PC-9 (cell line): ENCODE data around the gene PLXDC1. TPM values are rescaled to one million over a fixed set of nuclear protein-coding genes. Genes with fewer than 3 reads are reported as not detected.
"Not testable (repeated sequence)": the region's sequence is repeated elsewhere in the genome, so short reads cannot be mapped to it uniquely, and the experiment has no call there.

Source experiments
- BruUV-seq: library from RNA; stranded (reverse); fragments of 400-500 nt; replicated peaks from 2 replicates; lab custom pipeline; 2021; lab: Mats Ljungman, UMichigan
- CTCF ChIA-PET: fragments of 300-600 bp; sonication (Branson Sonifier 250); formaldehyde crosslinking; loops from one replicate; lab custom pipeline; 2022; ENCODE audit warnings: antibody characterized with exemption; lab: Charles Lee
- POLR2A ChIA-PET: fragments of 300-600 bp; sonication (Branson Sonifier 250); formaldehyde crosslinking; loops from one replicate; lab custom pipeline; 2022; ENCODE audit warnings: antibody characterized with exemption; ENCODE audit not compliant: unreplicated experiment; lab: Charles Lee
- DNase-seq, 2 experiments: peaks; one replicate each; pipeline versions ENCODE4 v3.0.0 to v3.0.0-alpha.2; 2015 to 2022; ENCODE audit warnings: mixed read lengths in 1 of 2
- H2AFZ ChIP-seq: fragments of 200-600 bp; sonication (generic); 2 replicates; pipeline ENCODE4 v1.8.1; 2017; ENCODE audit warnings: antibody characterized with exemption
- H3F3A ChIP-seq: fragments of 200-600 bp; sonication (generic); 2 replicates; pipeline ENCODE4 v1.8.1; 2017; ENCODE audit warnings: antibody characterized with exemption, mild to moderate bottlenecking, low read depth; ENCODE audit not compliant: insufficient read depth
- H3K27ac ChIP-seq: fragments of 200-600 bp; sonication (generic); 2 replicates; pipeline ENCODE4 v1.6.1; 2016; ENCODE audit warnings: mixed run types
- H3K27me3 ChIP-seq: fragments of 200-600 bp; sonication (generic); 2 replicates; pipeline ENCODE4 v1.6.1; 2016; ENCODE audit warnings: low read depth, mixed run types; ENCODE audit not compliant: insufficient read depth
- H3K36me3 ChIP-seq: fragments of 200-600 bp; sonication (generic); 2 replicates; pipeline ENCODE4 v1.6.1; 2016; ENCODE audit warnings: low read depth, mixed run types
- H3K4me1 ChIP-seq: fragments of 200-600 bp; sonication (generic); replicated peaks from 2 replicates; pipeline ENCODE4 v1.6.1; 2016; ENCODE audit warnings: mixed run types; ENCODE audit not compliant: insufficient read depth
- H3K4me2 ChIP-seq: fragments of 200-600 bp; sonication (generic); 2 replicates; pipeline ENCODE4 v1.6.1; 2017; ENCODE audit warnings: mixed run types
- H3K4me3 ChIP-seq: fragments of 200-600 bp; sonication (generic); 2 replicates; pipeline ENCODE4 v1.6.1; 2016; ENCODE audit warnings: mixed run types
- H3K79me2 ChIP-seq: fragments of 200-600 bp; sonication (generic); 2 replicates; pipeline ENCODE4 v1.6.1; 2017; ENCODE audit warnings: low read depth, mixed run types
- H3K9me2 ChIP-seq: fragments of 200-600 bp; sonication (generic); 2 replicates; pipeline ENCODE4 v1.8.1; 2017; ENCODE audit warnings: mild to moderate bottlenecking; ENCODE audit not compliant: insufficient read depth
- H3K9me3 ChIP-seq: fragments of 200-600 bp; sonication (generic); 2 replicates; pipeline ENCODE4 v1.8.1; 2016; ENCODE audit warnings: low read depth; ENCODE audit not compliant: insufficient read depth
- H4K20me1 ChIP-seq: fragments of 200-600 bp; sonication (generic); 2 replicates; pipeline ENCODE4 v1.8.1; 2017; ENCODE audit not compliant: insufficient read depth
- CTCF ChIP-seq: fragments of 200-600 bp; sonication (generic); conservative IDR thresholded peaks from 2 replicates; pipeline ENCODE4 v1.6.1; 2017; ENCODE audit warnings: mixed run types, antibody characterized with exemption, mild to moderate bottlenecking, moderate library complexity
- EZH2 ChIP-seq: fragments of 200-600 bp; sonication (generic); IDR thresholded peaks from 2 replicates; pipeline ENCODE4 v1.8.0; 2017; ENCODE audit warnings: antibody characterized with exemption, low read depth
- intact Hi-C: fragments of 100-400 bp; cut with micrococcal nuclease; formaldehyde crosslinking; loops from one replicate; pipeline ENCODE4 v1.10.0; 2022; ENCODE audit not compliant: unreplicated experiment
- total RNA-seq: library from RNA; stranded (reverse); gene quantifications from 2 replicates; pipeline ENCODE4 v1.2.3, GENCODE V29; 2021

PLXDC1 gene
- total RNA-seq, 1 experiment from 2014 or later = 2.5 TPM

GRCh38 chr17:39122991-39123390 lies 28.4 kb downstream of the PLXDC1 start:
- TF ChIP-seq CTCF (no peak), EZH2 (no peak)

GRCh38 chr17:39121919-39122318 lies 29.5 kb downstream of the PLXDC1 start:
- H3K36me3 ChIP-seq, intact Hi-C loops, POLR2A ChIA-PET, H3K79me2 ChIP-seq, H3K4me2 ChIP-seq, H3K9me2 ChIP-seq, H3K27ac ChIP-seq, H3F3A ChIP-seq, BruUV-seq, H2AFZ ChIP-seq, DNase-seq, H4K20me1 ChIP-seq, H3K27me3 ChIP-seq, H3K4me3 ChIP-seq, H3K9me3 ChIP-seq, H3K4me1 ChIP-seq, CTCF ChIA-PET: not testable (repeated sequence)

More at GRCh38 chr17:39122991-39123390, 28.4 kb downstream of the PLXDC1 start:
- ChIA-PET POLR2A (interaction anchor here (0.5 kb wide), 1 partner anchor 11 kb away, joined by 3 read pairs; no protein-coding TSS in a partner anchor), CTCF (interaction anchor here (0.6 kb wide), 2 partner anchors 35 to 117 kb away, joined by 3 to 4 read pairs; no protein-coding TSS in a partner anchor)
- no TSS peak for BruUV-seq
- Histone ChIP-seq H2AFZ (no peak overlapping the region), H3K79me2 (no peaks in the 10 kb centered on the region), H3K36me3 (no peaks in the 10 kb centered on the region), H3F3A (no peaks in the 10 kb centered on the region), H3K9me3 (no peaks in the 10 kb centered on the region), H3K9me2 (no peaks in the 10 kb centered on the region), H4K20me1 (no peaks in the 10 kb centered on the region), H3K4me2 (no peak overlapping the region), H3K4me1 (no peaks in the 10 kb centered on the region), H3K4me3 (no peak overlapping the region), H3K27me3 (no peaks in the 10 kb centered on the region), H3K27ac (no peak overlapping the region)
- DNase-seq = no peak
- intact Hi-C loops = no loop called here

- TF ChIP-seq EZH2 = no peak
- no peak for TF ChIP-seq CTCF
- intact Hi-C loops = no loop called here
- Histone ChIP-seq H3K4me2 (no peak overlapping the region), H3K4me3 (no peak overlapping the region), H3K79me2 (no peaks in the 10 kb centered on the region), H3K4me1 (no peaks in the 10 kb centered on the region), H3K9me2 (no peaks in the 10 kb centered on the region), H3K36me3 (no peaks in the 10 kb centered on the region), H3F3A (no peaks in the 10 kb centered on the region), H4K20me1 (no peaks in the 10 kb centered on the region), H2AFZ (no peak overlapping the region), H3K27me3 (no peaks in the 10 kb centered on the region), H3K27ac (no peak overlapping the region), H3K9me3 (no peaks in the 10 kb centered on the region)
- no peak for DNase-seq
- no TSS peak for BruUV-seq
- CTCF ChIA-PET = no interaction called here
- POLR2A ChIA-PET = no interaction called here
These were observed 32.6 kb downstream of the PLXDC1 start for GRCh38 chr17:39118674-39119419.
